H1 (cell line): Measurements from ENCODE around the gene CDPF1. TPM values are rescaled to one million over a fixed set of nuclear protein-coding genes. Genes with fewer than 3 reads are reported as not detected.

Source experiments
- ATF2 ChIP-seq: IDR thresholded peaks from 2 replicates; pipeline ENCODE4 v1.6.1; 2012; ENCODE audit warnings: low read length, inconsistent platforms
- BACH1 ChIP-seq: IDR thresholded peaks from 2 replicates; pipeline ENCODE4 v1.6.1; 2012; ENCODE audit warnings: low read length, improper control_type of control experiment
- CEBPB ChIP-seq: IDR thresholded peaks from 2 replicates; pipeline ENCODE4 v1.6.1; 2012; ENCODE audit warnings: low read depth, low read length
- CHD1 ChIP-seq: IDR thresholded peaks from 2 replicates; pipeline ENCODE4 v1.6.1; 2012; ENCODE audit warnings: low read depth, low read length, improper control_type of control experiment
- CHD2 ChIP-seq: IDR thresholded peaks from 2 replicates; pipeline ENCODE4 v1.6.1; 2012; ENCODE audit warnings: low read length, improper control_type of control experiment
- CREB1 ChIP-seq: IDR thresholded peaks from 2 replicates; pipeline ENCODE4 v1.6.1; 2012; ENCODE audit warnings: inconsistent platforms
- CTBP2 ChIP-seq: IDR thresholded peaks from 2 replicates; pipeline ENCODE4 v1.7.0; 2011; ENCODE audit warnings: borderline replicate concordance, mild to moderate bottlenecking, moderate library complexity, mixed read lengths, low read length; ENCODE audit not compliant: insufficient read depth, insufficient read length
- HDAC2 ChIP-seq, 2 experiments: fragments of 300-600 bp in 1 of 2; sonication (generic) in 1 of 2; IDR thresholded peaks; 2 replicates each; pipeline ENCODE4 v1.6.1; 2011 to 2012; ENCODE audit warnings: low read depth in 2 of 2, low read length in 2 of 2, mild to moderate bottlenecking in 2 of 2, moderate library complexity in 2 of 2, borderline replicate concordance in 1 of 2, inconsistent platforms in 1 of 2
- HDAC6 ChIP-seq: IDR thresholded peaks from one replicate; pipeline ENCODE4 v1.7.1; 2012; ENCODE audit warnings: low read depth, mild to moderate bottlenecking, inconsistent platforms, low read length, moderate library complexity
- JUN ChIP-seq: IDR thresholded peaks from 2 replicates; pipeline ENCODE4 v1.6.1; 2011; ENCODE audit warnings: low read depth, mild to moderate bottlenecking, improper control_type of control experiment, low read length
- KDM4A ChIP-seq: IDR thresholded peaks from one replicate; pipeline ENCODE4 v1.7.1; 2012; ENCODE audit warnings: low read depth, mild to moderate bottlenecking, moderate library complexity, low read length, inconsistent platforms; ENCODE audit not compliant: severe bottlenecking
- KDM5A ChIP-seq: fragments of 200-600 bp; IDR thresholded peaks from 2 replicates; pipeline ENCODE4 v1.7.1; 2012; ENCODE audit warnings: mild to moderate bottlenecking, low read length, inconsistent platforms, mixed read lengths
- MAFK ChIP-seq: IDR thresholded peaks from 2 replicates; pipeline ENCODE4 v1.6.1; 2012; ENCODE audit warnings: low read depth, mild to moderate bottlenecking, improper control_type of control experiment, low read length
- NRF1 ChIP-seq: IDR thresholded peaks from 2 replicates; pipeline ENCODE4 v1.6.1; 2011; ENCODE audit warnings: mild to moderate bottlenecking, low read depth, low read length, improper control_type of control experiment
- POLR2AphosphoS5 ChIP-seq: IDR thresholded peaks from 2 replicates; pipeline ENCODE4 v1.6.1; 2011; ENCODE audit warnings: low read depth, low read length
- RAD21 ChIP-seq, 2 experiments: IDR thresholded peaks in 1 of 2; conservative IDR thresholded peaks in 1 of 2; 2 replicates each; pipeline ENCODE4 v1.6.1; 2011; ENCODE audit warnings: low read depth in 2 of 2, low read length in 2 of 2, improper control_type of control experiment in 1 of 2, inconsistent platforms in 1 of 2, mild to moderate bottlenecking in 1 of 2, moderate library complexity in 1 of 2
- RFX5 ChIP-seq: IDR thresholded peaks from 2 replicates; pipeline ENCODE4 v1.6.1; 2011; ENCODE audit warnings: low read depth, low read length, improper control_type of control experiment, borderline replicate concordance
- RXRA ChIP-seq: IDR thresholded peaks from 2 replicates; pipeline ENCODE4 v1.6.1; 2011; ENCODE audit warnings: low read depth, mild to moderate bottlenecking, low read length, moderate library complexity; ENCODE audit not compliant: insufficient read depth
- SAP30 ChIP-seq: fragments of 300-600 bp; sonication (generic); IDR thresholded peaks from 2 replicates; pipeline ENCODE4 v1.7.1; 2012; ENCODE audit warnings: low read length, moderate library complexity, mild to moderate bottlenecking, inconsistent platforms; ENCODE audit not compliant: insufficient read depth, insufficient replicate concordance
- SIRT6 ChIP-seq: IDR thresholded peaks from one replicate; pipeline ENCODE4 v1.7.1; 2012; ENCODE audit warnings: low read length, inconsistent platforms
- SIX5 ChIP-seq: IDR thresholded peaks from 2 replicates; pipeline ENCODE4 v1.6.1; 2011; ENCODE audit warnings: mild to moderate bottlenecking, low read depth, low read length
- SP2 ChIP-seq: IDR thresholded peaks from 2 replicates; pipeline ENCODE4 v1.6.1; 2012; ENCODE audit warnings: mild to moderate bottlenecking, low read length, inconsistent platforms
- YY1 ChIP-seq: IDR thresholded peaks from 2 replicates; pipeline ENCODE4 v1.6.1; 2011; ENCODE audit warnings: low read depth, mild to moderate bottlenecking, low read length
- polyA plus RNA-seq, 7 experiments: library from polyadenylated mRNA; depleted of rRNA in 3 of 7; stranded (reverse) in 5 of 7; unstranded in 2 of 7; fragments of >200 nt in 5 of 7; fragments of 200-250 nt in 2 of 7; gene quantifications; 1 replicate in 5 of 7; 2 replicates in 1 of 7; 4 replicates in 1 of 7; pipeline versions ENCODE4 v1.2.1 to v1.2.3, GENCODE V29; 2011 to 2013; ENCODE audit warnings: missing spikeins in 2 of 7, mixed read lengths in 2 of 7
- total RNA-seq: library from RNA; stranded (reverse); fragmentation: NEBNext Ultra II Directional; extraction: Animal tissue kit (Norgen Biotek cat#: 25700); gene quantifications from 2 replicates; pipeline ENCODE4 v1.2.1, GENCODE V29; 2021

CDPF1 gene
- total and polyA plus RNA-seq, 2 of the 8 experiments (the other 6 are each of a cell fraction or from before 2014, with no cell fraction given): 9.7 to 13.7 TPM

GRCh38 chr22:46296257-46297150, 46.4 kb upstream of the CDPF1 start, which contains the start of gene GTSE1 (continued):
- no peak for TF ChIP-seq RFX5
- TF ChIP-seq CHD1: no peak
- peak; percentile 25 to 32; a peak in 3 of 4 replicates for TF ChIP-seq RAD21 (IDR thresholded peaks at IDR 0.05 in 1 of 2, conservative IDR thresholded peaks at IDR 0.05 in 1 of 2; ENCODE audit: low read depth in 2 of 2, low read length in 2 of 2)
- TF ChIP-seq POLR2AphosphoS5: no peak
- TF ChIP-seq BACH1: no peak
- peak; percentile 93 for TF ChIP-seq CREB1
- no peak for TF ChIP-seq ATF2
- no peak for TF ChIP-seq CTBP2
- TF ChIP-seq MAFK: no peak
- TF ChIP-seq CHD2: no peak
- no peak for TF ChIP-seq RXRA
- TF ChIP-seq SP2: no peak
- 0 out of 2 replicates have a peak, but pooled peaks have one; percentile 21 for TF ChIP-seq KDM5A
- peak; percentile 58; the same call in 1 of the 2 replicates for TF ChIP-seq YY1
- no peak for TF ChIP-seq JUN
- TF ChIP-seq NRF1: peak; percentile 92
- no peak; a peak in 1 of 4 replicates for TF ChIP-seq HDAC2 (IDR thresholded peaks at IDR 0.05; ENCODE audit: borderline replicate concordance in 1 of 2, low read depth in 2 of 2, low read length in 2 of 2)
- no peak for TF ChIP-seq SIRT6
- TF ChIP-seq KDM4A: peak; percentile 59
- peak; percentile 62 for TF ChIP-seq SAP30
- no peak for TF ChIP-seq CEBPB
- peak; percentile 30; the same call in 1 of the 2 replicates for TF ChIP-seq SIX5
- TF ChIP-seq HDAC6: no peak
